NB4 (cell line): ENCODE measurements around the gene SEPTIN10.

ENCODE experiments used
- MYC ChIP-seq: IDR thresholded peaks from 2 replicates; pipeline ENCODE4 v1.6.1; 2011; ENCODE audit warnings: low read depth, low read length
- POLR2A ChIP-seq: IDR thresholded peaks from 2 replicates; pipeline ENCODE4 v1.6.1; 2011; ENCODE audit warnings: mild to moderate bottlenecking; ENCODE audit not compliant: insufficient read length; ENCODE audit errors: extremely low read depth
- TF ChIP-seq, protein P1 (sequence below): IDR thresholded peaks from one replicate; pipeline ENCODE4 v1.5.1; 2012; ENCODE audit warnings: low read depth, low read length

DNA sequence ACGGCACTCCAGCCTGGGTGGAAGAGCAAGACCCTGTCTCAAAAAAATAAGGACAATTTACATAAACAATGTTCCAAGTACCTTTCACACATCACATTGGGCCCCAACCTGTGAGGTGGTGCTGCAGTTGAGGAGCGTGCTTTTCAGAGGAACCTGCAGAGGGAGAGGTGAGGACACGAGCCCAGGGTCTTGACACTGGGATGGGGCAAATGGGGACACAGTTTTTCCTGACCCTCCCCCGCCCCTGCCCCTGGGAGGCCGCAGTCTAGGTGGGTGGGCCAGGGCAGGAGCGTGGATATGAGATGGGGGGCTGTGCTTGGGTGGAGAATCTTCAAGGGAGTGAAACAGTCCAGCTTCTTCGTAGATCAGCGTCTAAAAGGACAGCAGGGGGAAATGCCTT, 112.9 kb downstream of the SEPTIN10 start:
- TF ChIP-seq, protein P1, sequence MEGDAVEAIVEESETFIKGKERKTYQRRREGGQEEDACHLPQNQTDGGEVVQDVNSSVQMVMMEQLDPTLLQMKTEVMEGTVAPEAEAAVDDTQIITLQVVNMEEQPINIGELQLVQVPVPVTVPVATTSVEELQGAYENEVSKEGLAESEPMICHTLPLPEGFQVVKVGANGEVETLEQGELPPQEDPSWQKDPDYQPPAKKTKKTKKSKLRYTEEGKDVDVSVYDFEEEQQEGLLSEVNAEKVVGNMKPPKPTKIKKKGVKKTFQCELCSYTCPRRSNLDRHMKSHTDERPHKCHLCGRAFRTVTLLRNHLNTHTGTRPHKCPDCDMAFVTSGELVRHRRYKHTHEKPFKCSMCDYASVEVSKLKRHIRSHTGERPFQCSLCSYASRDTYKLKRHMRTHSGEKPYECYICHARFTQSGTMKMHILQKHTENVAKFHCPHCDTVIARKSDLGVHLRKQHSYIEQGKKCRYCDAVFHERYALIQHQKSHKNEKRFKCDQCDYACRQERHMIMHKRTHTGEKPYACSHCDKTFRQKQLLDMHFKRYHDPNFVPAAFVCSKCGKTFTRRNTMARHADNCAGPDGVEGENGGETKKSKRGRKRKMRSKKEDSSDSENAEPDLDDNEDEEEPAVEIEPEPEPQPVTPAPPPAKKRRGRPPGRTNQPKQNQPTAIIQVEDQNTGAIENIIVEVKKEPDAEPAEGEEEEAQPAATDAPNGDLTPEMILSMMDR: no peak
- TF ChIP-seq POLR2A (no peak), MYC (no peak)
